NCI-H524 treated with DMSO at 0.1 percent for 48 hours (cell line): ENCODE measurements around the gene RDH5.

ENCODE experiments used
- DNase-seq: peaks from one replicate; lab custom pipeline; 2025; lab: John Stamatoyannopoulos, UW

Gene RDH5

DNA sequence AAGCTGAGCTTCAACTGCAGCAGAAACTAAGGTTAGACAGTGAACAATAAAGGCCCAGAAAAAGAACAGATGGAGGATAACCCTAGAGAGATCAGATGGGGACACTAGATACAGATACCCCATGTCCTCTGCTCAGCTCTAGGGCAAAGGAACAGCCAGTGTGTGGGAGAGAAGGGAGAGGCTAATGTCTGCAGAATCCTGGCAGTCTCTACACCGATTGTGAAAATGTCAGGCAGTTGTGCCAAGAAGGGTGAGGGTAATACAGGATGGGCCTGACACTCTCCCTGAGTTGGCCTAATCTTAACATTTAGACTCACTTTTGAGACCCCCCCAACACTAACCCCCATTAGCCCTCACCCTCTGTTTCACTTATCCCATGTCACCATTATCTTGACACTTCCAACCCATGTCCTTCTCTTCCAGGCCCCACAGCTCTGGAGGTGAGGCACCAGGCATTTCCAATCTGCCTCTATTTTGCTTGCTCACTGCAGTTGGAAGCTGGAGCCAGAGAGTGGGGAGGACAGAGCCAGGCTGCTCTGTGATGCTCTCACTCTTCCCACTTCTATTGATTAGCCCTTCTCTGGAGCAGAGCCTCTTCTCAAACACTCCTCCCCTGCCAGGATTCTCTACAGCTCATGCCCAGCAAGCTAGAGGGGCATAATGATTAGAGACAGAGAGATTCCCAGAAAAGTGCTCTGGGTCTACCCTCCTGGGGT, 7.3 kb upstream of the RDH5 start:
- DNase-seq: no peak

DNA sequence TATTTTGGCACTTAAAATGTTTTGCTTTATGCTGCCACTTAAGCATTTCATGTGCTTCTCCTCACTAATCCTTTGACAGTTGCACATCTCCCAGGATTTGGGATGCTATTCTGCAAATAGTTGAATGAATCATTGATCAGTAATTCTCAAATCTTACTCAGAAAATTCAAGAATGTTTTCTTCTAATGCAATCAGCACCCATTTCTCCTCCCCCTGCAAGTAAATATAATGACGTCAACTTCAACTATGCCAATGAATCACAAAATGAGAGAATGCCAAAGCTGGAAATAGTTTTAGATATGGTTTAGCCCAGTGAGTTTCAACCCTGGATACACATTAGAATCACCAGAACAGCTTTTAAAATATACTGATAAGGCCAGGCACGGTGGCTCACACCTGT, 6.5 kb upstream of the RDH5 start:
- no peak for DNase-seq

DNA sequence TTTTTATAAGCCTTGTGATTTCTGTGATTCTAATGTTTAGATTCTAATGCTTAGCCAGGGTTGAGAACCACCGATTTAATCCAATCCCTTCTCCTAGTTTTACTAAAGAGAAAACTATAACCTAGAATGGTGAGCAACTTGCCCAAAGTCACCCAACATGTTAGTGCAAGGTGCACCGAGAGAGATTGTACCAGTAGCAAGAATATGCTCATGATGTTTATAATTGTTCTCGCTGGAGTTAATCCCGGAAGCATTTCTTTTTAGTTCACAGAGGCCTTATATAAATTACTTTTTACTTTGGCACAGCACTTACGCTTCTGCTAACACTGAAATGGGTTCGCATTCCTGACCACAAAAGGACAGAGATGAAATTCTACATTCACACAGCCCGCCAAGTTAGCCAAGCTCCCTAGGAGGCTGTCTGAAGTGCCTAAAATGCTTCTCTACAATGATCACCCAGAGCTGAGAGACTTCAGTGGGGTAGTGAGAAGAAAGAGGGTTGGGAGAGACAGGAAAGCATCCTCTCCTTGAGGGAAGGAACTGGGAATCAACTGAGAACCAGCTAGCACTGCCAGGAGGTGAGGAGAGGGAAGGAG, 4.9 kb upstream of the RDH5 start:
- no peak for DNase-seq

DNA sequence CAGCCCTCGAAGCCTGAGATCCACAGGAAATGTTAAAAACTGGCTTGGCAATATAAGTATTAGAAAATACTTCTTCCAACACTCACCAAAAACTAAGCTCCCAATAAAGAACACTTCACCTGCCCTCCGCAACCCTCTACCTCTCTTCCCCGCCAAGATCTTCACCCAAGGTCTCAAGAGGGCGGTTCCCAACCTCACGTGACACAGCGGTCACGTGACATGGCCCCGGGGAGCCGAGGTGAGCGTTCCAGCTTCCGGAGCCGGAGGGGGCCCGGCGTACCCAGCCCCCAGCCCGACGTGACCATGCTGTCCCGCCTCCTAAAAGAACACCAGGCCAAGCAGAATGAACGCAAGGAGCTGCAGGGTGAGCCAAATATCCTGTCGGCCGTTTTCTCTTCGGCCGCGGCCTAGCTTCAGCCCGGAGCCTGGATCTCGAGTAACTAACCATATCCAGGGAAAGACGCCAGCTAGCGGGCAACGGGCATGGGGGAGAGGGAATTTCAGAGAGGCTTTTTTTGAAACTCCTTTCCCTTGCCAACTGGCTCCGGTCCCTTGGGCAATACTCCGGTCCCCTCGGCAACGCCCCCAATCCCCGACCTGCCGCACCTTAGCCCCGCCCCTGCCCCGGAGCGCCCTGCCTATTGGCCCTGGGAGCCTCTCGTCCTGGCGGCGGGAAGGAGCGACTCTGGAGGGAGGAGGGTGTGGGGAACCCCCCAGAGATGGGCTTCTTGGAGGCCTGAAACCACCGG, 4.2 kb upstream of the RDH5 start, which contains the start of gene BLOC1S1:
TSS of gene BLOC1S1 (plus strand) at position 214 of the 749 bp plus-strand sequence. CDS start at position 220, 6 bp downstream.
- DNase-seq: peak; percentile 53

DNA sequence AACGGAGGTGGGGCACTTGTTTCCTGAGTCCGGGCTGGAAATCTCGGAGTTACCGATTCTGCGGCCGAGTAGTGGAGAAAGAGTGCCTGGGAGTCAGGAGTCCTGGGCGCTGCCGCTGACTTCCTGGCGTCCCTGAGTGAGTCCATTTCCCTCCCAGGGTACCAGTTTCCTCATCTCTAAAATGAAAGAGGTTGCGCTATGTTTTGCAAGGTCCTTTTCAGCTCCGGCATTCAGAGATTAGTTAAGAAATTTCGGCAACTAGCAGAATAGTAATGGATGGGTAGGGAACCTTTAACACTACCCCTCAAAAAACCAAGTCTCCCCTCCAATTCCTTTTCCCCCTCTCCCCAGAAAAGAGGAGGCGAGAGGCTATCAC, 3.6 kb upstream of the RDH5 start:
- DNase-seq: no peak

DNA sequence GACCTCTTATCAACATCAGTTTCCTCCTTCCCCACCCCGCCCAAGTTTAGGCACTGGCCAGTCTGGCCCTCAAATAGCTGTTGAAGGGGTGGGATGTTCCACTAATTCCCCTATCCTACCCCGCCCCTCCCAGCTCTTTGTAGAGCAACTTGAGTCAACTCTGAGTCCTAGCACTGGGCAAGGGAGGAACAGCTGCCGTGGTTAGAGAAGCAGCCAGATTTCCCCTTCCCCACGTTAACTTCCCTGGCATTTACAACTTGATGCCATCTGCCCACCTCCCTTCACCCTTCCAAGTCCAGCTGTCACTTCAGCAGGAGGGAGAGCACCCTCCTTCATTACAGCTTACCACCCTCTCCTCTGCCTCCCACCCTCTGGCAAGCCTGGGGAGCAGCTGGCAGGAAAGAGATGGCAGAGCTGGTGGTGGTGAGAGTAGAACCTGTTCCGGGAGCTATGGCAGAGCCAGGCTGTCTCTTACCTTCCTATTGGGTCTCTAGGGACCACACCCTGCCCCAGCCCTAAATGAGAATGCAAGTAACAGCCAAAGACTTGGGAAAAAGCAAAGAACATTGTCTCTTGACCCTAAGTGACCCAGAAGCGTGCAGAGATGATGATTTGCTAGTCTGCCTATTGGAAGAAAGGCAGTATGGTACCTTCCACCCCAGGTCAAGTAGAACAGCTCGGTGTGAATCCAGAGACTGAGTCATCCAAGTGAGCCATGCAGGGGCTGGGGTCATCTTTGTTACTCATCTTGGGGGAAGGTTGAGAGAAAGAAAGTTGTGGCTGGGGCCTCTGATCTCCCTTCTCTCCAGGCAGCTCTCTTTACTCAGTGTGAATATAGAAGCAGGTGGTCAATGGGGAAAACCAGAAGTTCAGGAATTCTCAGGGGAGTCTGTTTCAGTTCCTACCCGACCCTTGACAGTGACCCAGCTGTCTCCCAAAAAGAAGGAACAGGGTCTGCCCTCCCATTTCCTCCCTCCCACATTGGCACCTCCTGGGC, 2.9 kb upstream of the RDH5 start:
- DNase-seq: peak; percentile 96

DNA sequence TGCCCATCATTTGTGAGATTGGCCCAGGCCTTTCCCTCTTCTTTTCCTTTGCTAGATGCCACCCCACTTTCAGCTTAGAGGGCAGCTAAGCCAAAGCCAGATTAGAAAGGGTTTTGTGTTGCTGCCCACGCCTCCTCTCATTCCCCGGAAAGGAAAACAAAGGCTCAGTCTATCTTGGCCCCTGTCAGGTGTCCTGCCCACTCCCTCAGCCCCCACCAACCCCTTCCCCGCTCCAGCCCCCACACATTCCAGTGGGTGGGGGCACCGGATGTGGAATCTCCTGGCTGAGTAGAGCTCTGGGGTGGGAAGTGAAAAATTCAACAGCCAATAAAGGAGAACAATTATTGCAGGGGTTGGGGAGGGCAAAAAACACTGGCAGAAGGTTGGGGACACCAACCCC, 2.2 kb upstream of the RDH5 start:
- DNase-seq: no peak

DNA sequence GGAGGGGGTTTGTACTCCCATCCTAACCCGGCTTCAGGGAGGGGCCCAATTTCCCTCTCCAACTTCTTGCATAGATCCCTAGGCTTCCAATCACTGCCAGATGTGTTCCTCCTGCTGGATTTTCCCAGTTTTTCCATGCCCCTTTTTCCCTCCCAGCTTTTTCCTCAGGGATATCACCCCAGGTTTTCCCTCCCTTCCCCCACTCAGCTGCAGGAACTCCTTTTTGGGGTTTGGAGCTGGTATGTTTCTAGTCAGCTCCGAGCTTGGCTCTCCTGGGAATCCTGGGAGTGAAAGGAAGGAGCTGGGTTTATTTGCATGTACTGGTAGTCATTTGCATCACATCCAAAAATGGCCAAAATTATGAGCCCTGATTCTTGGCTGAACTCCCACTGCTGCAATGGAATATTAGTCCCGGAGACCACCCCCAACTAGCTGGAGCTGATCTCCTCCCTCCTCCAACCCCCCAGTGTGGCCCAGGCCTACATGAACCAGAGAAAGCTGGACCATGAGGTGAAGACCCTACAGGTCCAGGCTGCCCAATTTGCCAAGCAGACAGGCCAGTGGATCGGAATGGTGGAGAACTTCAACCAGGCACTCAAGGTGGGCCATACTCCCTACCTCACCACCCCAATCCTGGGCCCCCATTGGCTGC, 1.4 kb upstream of the RDH5 start:
- no peak for DNase-seq

DNA sequence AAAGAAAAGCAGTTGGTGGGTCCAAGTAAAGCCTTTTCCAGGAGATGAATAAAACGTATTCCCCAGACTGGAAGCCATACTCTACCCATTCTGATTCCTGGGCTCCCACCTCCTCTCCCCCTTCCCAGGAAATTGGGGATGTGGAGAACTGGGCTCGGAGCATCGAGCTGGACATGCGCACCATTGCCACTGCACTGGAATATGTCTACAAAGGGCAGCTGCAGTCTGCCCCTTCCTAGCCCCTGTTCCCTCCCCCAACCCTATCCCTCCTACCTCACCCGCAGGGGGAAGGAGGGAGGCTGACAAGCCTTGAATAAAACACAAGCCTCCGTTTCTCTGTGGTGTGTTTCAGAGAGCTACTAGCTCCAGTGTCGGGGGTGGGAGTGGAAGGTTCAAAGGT, 822 bp upstream of the RDH5 start:
- DNase-seq: no peak

DNA sequence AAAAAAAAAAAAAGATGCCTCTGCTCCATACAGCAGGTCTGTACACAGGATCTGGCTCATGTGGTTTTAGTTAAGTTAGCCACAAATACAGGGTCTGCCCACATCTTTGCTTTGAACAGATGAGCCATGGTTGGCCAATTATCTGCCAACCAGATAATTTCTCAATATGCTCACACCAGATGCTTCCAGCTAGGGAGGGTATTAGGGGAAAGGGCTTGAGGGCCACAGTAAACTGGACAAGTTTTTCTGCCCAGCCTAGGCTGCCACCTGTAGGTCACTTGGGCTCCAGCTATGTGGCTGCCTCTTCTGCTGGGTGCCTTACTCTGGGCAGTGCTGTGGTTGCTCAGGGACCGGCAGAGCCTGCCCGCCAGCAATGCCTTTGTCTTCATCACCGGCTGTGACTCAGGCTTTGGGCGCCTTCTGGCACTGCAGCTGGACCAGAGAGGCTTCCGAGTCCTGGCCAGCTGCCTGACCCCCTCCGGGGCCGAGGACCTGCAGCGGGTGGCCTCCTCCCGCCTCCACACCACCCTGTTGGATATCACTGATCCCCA, 776 bp downstream of the RDH5 start:
- peak; percentile 91 for DNase-seq

DNA sequence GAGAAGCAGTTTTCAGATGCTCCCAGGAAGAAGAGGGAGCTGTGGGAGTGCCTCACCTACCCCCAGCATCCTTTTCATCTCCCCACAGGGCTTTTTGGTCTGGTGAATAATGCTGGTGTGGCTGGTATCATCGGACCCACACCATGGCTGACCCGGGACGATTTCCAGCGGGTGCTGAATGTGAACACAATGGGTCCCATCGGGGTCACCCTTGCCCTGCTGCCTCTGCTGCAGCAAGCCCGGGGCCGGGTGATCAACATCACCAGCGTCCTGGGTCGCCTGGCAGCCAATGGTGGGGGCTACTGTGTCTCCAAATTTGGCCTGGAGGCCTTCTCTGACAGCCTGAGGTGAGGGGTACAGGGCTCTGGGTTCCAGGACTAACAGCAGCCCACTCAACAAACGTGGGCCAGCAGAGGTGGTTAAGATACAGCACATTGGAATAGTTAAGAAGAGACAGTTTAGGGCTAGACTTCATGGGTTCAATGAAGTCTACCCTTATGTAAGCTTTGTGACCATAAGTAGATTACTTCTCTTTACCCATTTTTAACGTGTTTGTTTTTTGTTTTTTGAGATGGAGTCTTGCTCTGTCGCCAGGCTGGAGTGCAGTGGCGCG, 1.5 kb downstream of the RDH5 start:
- DNase-seq: no peak

DNA sequence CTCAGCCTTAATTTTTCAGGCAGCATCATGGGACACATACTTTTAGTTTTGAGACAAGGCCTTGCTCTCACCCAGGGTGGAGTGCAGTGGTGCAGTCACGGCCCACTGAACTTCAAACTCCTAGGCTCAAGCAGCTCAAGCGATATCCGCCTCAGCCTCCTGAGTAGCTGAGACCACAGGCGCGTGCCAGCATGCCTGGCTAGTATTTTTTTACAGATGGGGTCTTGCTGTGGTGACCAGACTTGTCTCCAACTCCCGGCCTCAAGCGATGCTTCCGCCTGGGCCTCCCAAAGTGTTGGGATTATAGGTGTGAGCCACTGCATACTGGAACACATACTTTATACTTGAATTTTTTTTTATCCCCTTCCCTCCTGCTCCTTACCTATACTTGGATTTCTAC, 2.8 kb downstream of the RDH5 start:
- DNase-seq: no peak

DNA sequence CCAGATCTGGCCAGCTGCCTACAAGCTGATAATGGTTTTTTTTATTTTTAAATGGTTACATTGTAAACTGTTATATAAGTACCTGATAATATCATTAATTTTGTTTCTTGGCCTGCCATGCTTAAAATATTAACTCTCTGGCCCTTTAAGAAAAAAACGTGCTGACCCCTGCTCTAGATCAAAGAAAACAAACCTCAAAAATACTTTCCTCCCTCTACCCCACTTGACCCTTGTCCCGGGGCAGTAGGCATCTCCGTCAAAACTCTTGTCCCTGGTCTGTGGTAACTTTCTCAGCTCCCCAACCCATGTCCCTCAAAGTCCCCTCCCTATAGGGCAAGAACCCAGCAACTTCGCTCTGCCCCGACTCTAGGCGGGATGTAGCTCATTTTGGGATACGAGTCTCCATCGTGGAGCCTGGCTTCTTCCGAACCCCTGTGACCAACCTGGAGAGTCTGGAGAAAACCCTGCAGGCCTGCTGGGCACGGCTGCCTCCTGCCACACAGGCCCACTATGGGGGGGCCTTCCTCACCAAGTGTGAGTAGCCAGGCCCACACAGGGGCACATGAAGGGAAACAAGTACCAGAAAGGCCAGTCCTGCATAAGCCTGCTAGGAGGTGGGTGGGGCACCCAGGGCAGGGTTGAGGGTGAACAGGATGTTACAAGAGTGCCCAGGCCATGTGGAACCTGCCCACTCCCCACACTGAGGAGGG, 3.5 kb downstream of the RDH5 start:
- no peak for DNase-seq

DNA sequence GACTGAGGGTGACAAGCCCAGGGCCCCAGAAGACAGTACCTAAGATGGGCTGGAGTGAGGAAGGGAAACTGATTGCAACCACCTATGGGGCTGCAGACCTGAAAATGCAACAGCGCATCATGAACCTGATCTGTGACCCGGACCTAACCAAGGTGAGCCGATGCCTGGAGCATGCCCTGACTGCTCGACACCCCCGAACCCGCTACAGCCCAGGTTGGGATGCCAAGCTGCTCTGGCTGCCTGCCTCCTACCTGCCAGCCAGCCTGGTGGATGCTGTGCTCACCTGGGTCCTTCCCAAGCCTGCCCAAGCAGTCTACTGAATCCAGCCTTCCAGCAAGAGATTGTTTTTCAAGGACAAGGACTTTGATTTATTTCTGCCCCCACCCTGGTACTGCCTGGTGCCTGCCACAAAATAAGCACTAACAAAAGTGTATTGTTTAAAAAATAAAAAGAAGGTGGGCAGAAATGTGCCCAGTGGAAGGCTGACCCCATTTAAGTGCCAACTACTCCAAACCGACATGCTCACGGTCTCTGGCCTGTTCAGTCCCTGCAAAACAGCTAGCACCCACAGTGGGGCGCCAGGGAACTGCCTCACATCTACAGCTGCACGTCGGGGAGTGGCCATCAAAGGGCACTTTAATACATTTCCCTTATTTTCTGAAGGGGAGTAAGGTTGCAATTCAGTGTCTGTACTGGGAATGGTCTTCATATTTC, 4.2 kb downstream of the RDH5 start:
- peak; percentile 34 for DNase-seq

DNA sequence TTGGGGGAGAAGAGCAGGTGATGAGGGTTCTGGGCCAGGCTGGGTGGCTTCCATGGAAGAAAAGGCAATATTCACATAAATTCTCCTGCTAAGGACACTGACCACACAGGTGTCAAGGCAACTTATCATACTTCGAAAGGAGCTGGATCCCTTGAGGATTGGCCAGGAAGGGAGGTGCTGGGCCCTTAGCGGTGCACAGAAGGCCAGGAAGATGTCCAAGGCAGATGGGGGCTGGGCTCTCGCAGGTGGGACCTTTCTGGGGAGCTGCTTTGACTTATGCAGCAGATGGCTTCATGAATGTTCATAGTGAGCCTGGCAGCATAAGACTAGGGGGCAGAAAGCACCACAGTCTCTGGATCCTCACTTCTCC, 4.7 kb downstream of the RDH5 start:
- DNase-seq: no peak

DNA sequence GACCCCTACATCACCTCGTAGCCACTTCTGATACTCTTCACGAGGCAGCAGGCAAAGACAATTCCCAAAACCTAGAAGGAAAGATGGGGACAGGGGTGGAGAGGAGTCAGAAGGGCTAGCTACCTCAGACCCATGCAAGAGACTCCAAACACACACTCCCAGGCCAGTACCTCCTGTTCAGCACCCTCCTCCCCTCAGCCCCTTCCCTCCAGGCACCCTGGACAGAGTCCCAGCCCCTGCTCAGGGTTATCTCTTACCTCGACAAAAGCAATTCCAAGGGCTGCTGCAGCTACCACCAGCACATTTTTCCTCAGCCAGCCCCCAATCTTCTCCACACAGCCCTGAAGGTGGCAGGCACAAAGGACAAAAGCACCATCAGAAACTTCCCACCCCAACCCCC, 5.4 kb downstream of the RDH5 start:
- DNase-seq: no peak

DNA sequence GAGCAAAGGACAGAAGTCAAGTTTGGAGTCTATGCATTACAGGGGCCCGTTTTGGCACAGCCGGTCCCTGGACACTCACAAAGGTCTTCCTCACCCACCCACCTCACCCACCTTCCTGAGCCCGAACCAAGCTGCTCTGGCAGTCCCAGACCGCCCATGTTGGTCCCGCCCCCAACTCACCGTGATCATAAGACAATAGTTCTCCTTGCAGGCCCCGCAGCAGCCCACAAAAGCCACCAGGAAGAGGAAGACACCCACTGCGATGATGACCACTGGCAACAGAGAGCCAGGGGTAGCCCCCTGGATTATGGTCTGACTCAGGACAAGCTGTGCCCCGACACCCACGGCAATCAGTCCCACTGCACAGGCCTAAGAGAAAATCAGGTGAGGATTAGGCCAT, 6.8 kb downstream of the RDH5 start:
- DNase-seq: no peak

DNA sequence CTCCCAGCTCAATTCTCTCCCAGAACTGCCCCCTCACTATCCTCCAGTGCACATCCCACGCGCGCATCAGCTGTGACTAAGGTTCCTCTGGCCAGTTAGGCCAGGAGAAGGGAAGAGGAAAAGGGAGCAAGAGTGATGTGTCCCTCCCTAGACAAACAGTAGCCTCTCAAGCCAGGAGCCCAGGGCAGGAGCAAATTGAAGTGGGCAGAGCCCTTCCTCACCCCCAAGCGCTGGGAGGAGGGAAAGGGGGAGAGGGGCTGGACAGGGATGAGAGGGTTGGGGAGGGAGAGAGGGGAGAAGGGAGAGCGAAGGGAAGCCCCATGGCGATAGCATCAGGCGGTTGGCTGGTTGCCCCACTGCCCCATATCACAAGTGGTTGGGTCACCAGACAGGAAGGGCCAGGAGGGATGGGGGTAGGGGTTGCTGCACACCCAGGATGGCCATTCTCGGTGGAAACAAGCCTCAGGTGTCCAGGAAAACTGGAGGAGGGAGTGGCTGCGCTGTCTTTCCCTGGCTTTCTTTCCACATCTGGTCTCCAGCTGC, 7.5 kb downstream of the RDH5 start:
- no peak for DNase-seq
